SK-N-SH treated with all-trans-retinoic acid at 6 μM for 48 hours (cell line): ENCODE measurements around the gene TWF2.

Experiments used
- ATAC-seq: fragments of 200-7000 bp; cut with Tn5 transposase; 3 replicates; pipeline ENCODE4 v1.9.1; 2020; ENCODE audit warnings: mild to moderate bottlenecking, moderate library complexity
- ARNTL ChIP-seq: fragments of 450-650 bp; formaldehyde crosslinking; IDR thresholded peaks from 2 replicates; pipeline ENCODE4 v1.5.0; 2020; ENCODE audit warnings: low read depth, mild to moderate bottlenecking, moderate library complexity, borderline replicate concordance
- BACH2 ChIP-seq: fragments of 250-450 bp; sonication (Bioruptor Pico); IDR thresholded peaks from 2 replicates; pipeline ENCODE4 v1.9.0; 2021; ENCODE audit warnings: mild to moderate bottlenecking, borderline replicate concordance
- CREB5 ChIP-seq: fragments of 250-450 bp; sonication (Bioruptor Pico); IDR thresholded peaks from 2 replicates; pipeline ENCODE4 v1.5.1; 2020; ENCODE audit warnings: low read depth, mild to moderate bottlenecking, moderate library complexity
- CSDC2 ChIP-seq: fragments of 250-450 bp; sonication (Bioruptor Pico); IDR thresholded peaks from 2 replicates; pipeline ENCODE4 v1.5.0; 2020; ENCODE audit warnings: mild to moderate bottlenecking, moderate library complexity
- CSRNP3 ChIP-seq: fragments of 250-450 bp; sonication (Bioruptor Pico); IDR thresholded peaks from 2 replicates; pipeline ENCODE4 v1.5.1; 2021; ENCODE audit warnings: mild to moderate bottlenecking, moderate library complexity
- ESRRG ChIP-seq: fragments of 250-450 bp; sonication (Bioruptor Pico); IDR thresholded peaks from 2 replicates; pipeline ENCODE4 v1.6.1; 2021; ENCODE audit warnings: mild to moderate bottlenecking
- GLIS3 ChIP-seq: fragments of 250-450 bp; sonication (Bioruptor Pico); IDR thresholded peaks from 2 replicates; pipeline ENCODE4 v1.5.0; 2020; ENCODE audit warnings: mild to moderate bottlenecking, moderate library complexity
- ISL1 ChIP-seq: fragments of 250-450 bp; sonication (Bioruptor Pico); IDR thresholded peaks from 2 replicates; pipeline ENCODE4 v2.1.2; 2022; ENCODE audit warnings: mild to moderate bottlenecking, moderate library complexity
- OSR1 ChIP-seq: fragments of 250-450 bp; sonication (Bioruptor Pico); IDR thresholded peaks from 2 replicates; pipeline ENCODE4 v1.8.0; 2022; ENCODE audit warnings: moderate library complexity, mild to moderate bottlenecking, inconsistent platforms
- PPARA ChIP-seq: fragments of 250-450 bp; sonication (Bioruptor Pico); IDR thresholded peaks from 2 replicates; pipeline ENCODE4 v1.5.0; 2020; ENCODE audit warnings: mild to moderate bottlenecking, borderline replicate concordance
- RARB ChIP-seq: fragments of 250-450 bp; sonication (Bioruptor Pico); IDR thresholded peaks from 2 replicates; pipeline ENCODE4 v1.8.0; 2021; ENCODE audit warnings: mild to moderate bottlenecking, moderate library complexity
- SNAI2 ChIP-seq: fragments of 250-450 bp; sonication (Bioruptor Pico); IDR thresholded peaks from 2 replicates; pipeline ENCODE4 v1.5.0; 2020; ENCODE audit warnings: mild to moderate bottlenecking, moderate library complexity
- TCF4 ChIP-seq: fragments of 250-450 bp; sonication (Bioruptor Pico); IDR thresholded peaks from 2 replicates; pipeline ENCODE4 v1.8.0; 2021; ENCODE audit warnings: mild to moderate bottlenecking, moderate library complexity, borderline replicate concordance
- TOX ChIP-seq: fragments of 250-450 bp; sonication (Bioruptor Pico); IDR thresholded peaks from 2 replicates; pipeline ENCODE4 v1.8.0; 2021; ENCODE audit warnings: mild to moderate bottlenecking, moderate library complexity, borderline replicate concordance
- TSHZ2 ChIP-seq: fragments of 250-450 bp; sonication (Bioruptor Pico); IDR thresholded peaks from 2 replicates; pipeline ENCODE4 v1.5.0; 2020; ENCODE audit warnings: mild to moderate bottlenecking, moderate library complexity
- ZC3H10 ChIP-seq: fragments of 250-450 bp; sonication (Bioruptor Pico); IDR thresholded peaks from 2 replicates; pipeline ENCODE4 v1.5.1; 2021; ENCODE audit warnings: mild to moderate bottlenecking, moderate library complexity
- ZFP3 ChIP-seq: fragments of 250-450 bp; sonication (Bioruptor Pico); IDR thresholded peaks from 2 replicates; pipeline ENCODE4 v1.5.0; 2020; ENCODE audit warnings: mild to moderate bottlenecking, moderate library complexity
- ZFP30 ChIP-seq: fragments of 450-650 bp; formaldehyde crosslinking; IDR thresholded peaks from 2 replicates; pipeline ENCODE4 v1.5.0; 2022; ENCODE audit warnings: mild to moderate bottlenecking, moderate library complexity
- ZNF70 ChIP-seq: fragments of 450-650 bp; formaldehyde crosslinking; IDR thresholded peaks from 2 replicates; pipeline ENCODE4 v1.5.0; 2020; ENCODE audit warnings: mild to moderate bottlenecking, moderate library complexity
- ZNF8 ChIP-seq: fragments of 450-650 bp; formaldehyde crosslinking; IDR thresholded peaks from 2 replicates; pipeline ENCODE4 v1.5.0; 2020; ENCODE audit warnings: mild to moderate bottlenecking, moderate library complexity

The TWF2 gene

GRCh38 chr3:52196977-52197376 is 42.0 kb downstream of the TWF2 start:
- TF ChIP-seq ZNF8 (CRISPR knock-in tag) (no peak), TOX (CRISPR knock-in tag) (no peak), CSRNP3 (CRISPR knock-in tag) (no peak), ZFP3 (CRISPR knock-in tag) (no peak), SNAI2 (CRISPR knock-in tag) (no peak), ZNF70 (no peak), ARNTL (CRISPR knock-in tag) (no peak), CSDC2 (CRISPR knock-in tag) (no peak), PPARA (CRISPR knock-in tag) (no peak), TSHZ2 (CRISPR knock-in tag) (no peak), TCF4 (CRISPR knock-in tag) (no peak)
- ATAC-seq = no peak

- no peak for ATAC-seq
- TF ChIP-seq ZC3H10 (CRISPR knock-in tag) (no peak), ZNF70 (no peak), ESRRG (CRISPR knock-in tag) (no peak), RARB (CRISPR knock-in tag) (no peak), ZNF8 (CRISPR knock-in tag) (no peak)
Measured at GRCh38 chr3:52195823-52196331, 43.1 kb downstream of the TWF2 start.

- no peak for TF ChIP-seq ZFP30
- no peak for TF ChIP-seq ISL1 (CRISPR knock-in tag)
- no peak for TF ChIP-seq OSR1 (CRISPR knock-in tag)
- no peak for TF ChIP-seq CSRNP3 (CRISPR knock-in tag)
- no peak for TF ChIP-seq PPARA (CRISPR knock-in tag)
- no peak for TF ChIP-seq TOX (CRISPR knock-in tag)
- no peak for TF ChIP-seq ZC3H10 (CRISPR knock-in tag)
- TF ChIP-seq ZNF8 (CRISPR knock-in tag) = no peak
- no peak for TF ChIP-seq CREB5 (CRISPR knock-in tag)
- TF ChIP-seq BACH2 = no peak
- no peak for TF ChIP-seq TSHZ2 (CRISPR knock-in tag)
- no peak for TF ChIP-seq TCF4 (CRISPR knock-in tag)
- no peak for TF ChIP-seq GLIS3 (CRISPR knock-in tag)
- no peak for TF ChIP-seq ESRRG (CRISPR knock-in tag)
- TF ChIP-seq ZNF70 = no peak
- TF ChIP-seq, all 23 proteins: peak for 0
- no peak for ATAC-seq
Measured at GRCh38 chr3:52195291-52195597, 43.7 kb downstream of the TWF2 start.
